Type B pancreatic cell (in vitro differentiated cells): ENCODE results near the gene PSME2. TPM values are rescaled to one million over a fixed set of nuclear protein-coding genes. Genes with fewer than 3 reads are reported as not detected.

Experiments
- DNase-seq: peaks from one replicate; pipeline ENCODE4 v3.0.0; 2021; ENCODE audit warnings: mixed read lengths; ENCODE audit not compliant: unreplicated experiment; ENCODE audit errors: extremely low spot score
- H3K27ac Mint-ChIP-seq: 2 replicates; pipeline ENCODE4 v1.8.0; 2021; ENCODE audit warnings: mild to moderate bottlenecking, mixed read lengths
- H3K27me3 Mint-ChIP-seq: 2 replicates; pipeline ENCODE4 v1.8.0; 2021; ENCODE audit warnings: mixed read lengths
- H3K36me3 Mint-ChIP-seq: 2 replicates; pipeline ENCODE4 v1.8.0; 2021; ENCODE audit warnings: mixed read lengths
- H3K4me1 Mint-ChIP-seq: one replicate; pipeline ENCODE4 v1.8.0; 2021; ENCODE audit warnings: mixed read lengths; ENCODE audit not compliant: unreplicated experiment
- H3K4me3 Mint-ChIP-seq: 2 replicates; pipeline ENCODE4 v1.8.0; 2021; ENCODE audit warnings: mild to moderate bottlenecking, mixed read lengths
- H3K9me3 Mint-ChIP-seq: 2 replicates; pipeline ENCODE4 v1.8.0; 2021; ENCODE audit warnings: mixed read lengths
- total RNA-seq: library from RNA; stranded (reverse); gene quantifications from 2 replicates; pipeline ENCODE4 v1.2.1, GENCODE V29; 2021; ENCODE audit warnings: low replicate concordance
- TF ChIP-seq, protein P1 (sequence below): fragments of 200-600 bp; sonication (generic); conservative IDR thresholded peaks from 2 replicates; pipeline ENCODE4 v1.5.0; 2021; ENCODE audit warnings: antibody characterized with exemption, mild to moderate bottlenecking

The PSME2 gene
- total RNA-seq, 1 donor from 2014 or later: 155 TPM

DNA sequence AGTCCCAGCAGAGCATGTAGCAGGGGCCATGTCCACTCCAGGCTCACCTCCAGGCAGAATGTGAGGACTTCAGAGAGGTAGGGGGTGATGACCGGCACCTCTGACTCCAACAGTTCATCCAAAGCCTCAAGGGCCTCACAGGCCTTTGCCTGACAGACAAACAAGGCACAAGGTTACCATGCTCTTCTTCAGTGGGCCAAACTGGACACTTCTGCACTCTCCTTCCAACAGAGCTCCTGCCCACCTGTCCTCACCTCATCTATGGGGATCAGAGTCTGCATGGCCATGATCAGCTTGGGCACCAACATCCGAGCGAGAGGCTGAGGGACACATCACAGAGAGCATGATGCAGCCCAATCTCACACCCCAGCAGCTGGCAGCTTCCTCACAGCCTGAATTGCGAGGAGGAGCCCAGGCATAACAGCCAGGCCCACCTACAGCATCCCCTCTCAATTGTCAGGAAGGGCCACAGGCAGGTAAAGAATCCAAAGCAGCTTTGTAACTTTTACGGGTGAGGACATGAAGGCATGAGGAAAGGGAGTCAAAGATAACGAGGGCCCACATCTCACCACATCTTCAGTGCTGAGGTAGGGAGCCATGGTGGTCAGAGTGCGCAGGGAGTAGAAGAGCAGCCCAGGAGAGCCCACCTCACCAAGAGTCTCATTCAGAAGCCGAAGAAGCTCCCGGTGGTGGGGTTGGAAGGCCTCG, 40.6 kb upstream of the PSME2 start:
- Mint-ChIP-seq H3K4me1 (peaks cover 19% of the 10 kb centered on the region), H3K36me3 (peaks cover 6% of the 10 kb centered on the region), H3K27ac (no peak overlapping the region), H3K4me3 (peak overlapping the region; percentile 79), H3K9me3 (no peaks in the 10 kb centered on the region), H3K27me3 (no peaks in the 10 kb centered on the region)
- TF ChIP-seq, protein P1, sequence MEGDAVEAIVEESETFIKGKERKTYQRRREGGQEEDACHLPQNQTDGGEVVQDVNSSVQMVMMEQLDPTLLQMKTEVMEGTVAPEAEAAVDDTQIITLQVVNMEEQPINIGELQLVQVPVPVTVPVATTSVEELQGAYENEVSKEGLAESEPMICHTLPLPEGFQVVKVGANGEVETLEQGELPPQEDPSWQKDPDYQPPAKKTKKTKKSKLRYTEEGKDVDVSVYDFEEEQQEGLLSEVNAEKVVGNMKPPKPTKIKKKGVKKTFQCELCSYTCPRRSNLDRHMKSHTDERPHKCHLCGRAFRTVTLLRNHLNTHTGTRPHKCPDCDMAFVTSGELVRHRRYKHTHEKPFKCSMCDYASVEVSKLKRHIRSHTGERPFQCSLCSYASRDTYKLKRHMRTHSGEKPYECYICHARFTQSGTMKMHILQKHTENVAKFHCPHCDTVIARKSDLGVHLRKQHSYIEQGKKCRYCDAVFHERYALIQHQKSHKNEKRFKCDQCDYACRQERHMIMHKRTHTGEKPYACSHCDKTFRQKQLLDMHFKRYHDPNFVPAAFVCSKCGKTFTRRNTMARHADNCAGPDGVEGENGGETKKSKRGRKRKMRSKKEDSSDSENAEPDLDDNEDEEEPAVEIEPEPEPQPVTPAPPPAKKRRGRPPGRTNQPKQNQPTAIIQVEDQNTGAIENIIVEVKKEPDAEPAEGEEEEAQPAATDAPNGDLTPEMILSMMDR: no peak
- no peak for DNase-seq

- Mint-ChIP-seq H3K9me3 (no peaks in the 10 kb centered on the region), H3K4me1 (peaks cover 19% of the 10 kb centered on the region), H3K27ac (peak overlapping the region; percentile 13), H3K36me3 (peaks cover 10% of the 10 kb centered on the region), H3K27me3 (no peaks in the 10 kb centered on the region), H3K4me3 (no peak overlapping the region)
- no peak for DNase-seq
- TF ChIP-seq, protein P1: no peak
These were observed 39.3 kb upstream of the PSME2 start for GRCh38 chr14:24185741-24186140.

GRCh38 chr14:24185026-24185425, 38.6 kb upstream of the PSME2 start:
- Mint-ChIP-seq H3K4me1 (peaks cover 20% of the 10 kb centered on the region), H3K27ac (no peak overlapping the region), H3K4me3 (no peak overlapping the region), H3K27me3 (no peaks in the 10 kb centered on the region), H3K9me3 (no peaks in the 10 kb centered on the region), H3K36me3 (peaks cover 9% of the 10 kb centered on the region)
- no peak for DNase-seq
- TF ChIP-seq, protein P1: no peak

DNA sequence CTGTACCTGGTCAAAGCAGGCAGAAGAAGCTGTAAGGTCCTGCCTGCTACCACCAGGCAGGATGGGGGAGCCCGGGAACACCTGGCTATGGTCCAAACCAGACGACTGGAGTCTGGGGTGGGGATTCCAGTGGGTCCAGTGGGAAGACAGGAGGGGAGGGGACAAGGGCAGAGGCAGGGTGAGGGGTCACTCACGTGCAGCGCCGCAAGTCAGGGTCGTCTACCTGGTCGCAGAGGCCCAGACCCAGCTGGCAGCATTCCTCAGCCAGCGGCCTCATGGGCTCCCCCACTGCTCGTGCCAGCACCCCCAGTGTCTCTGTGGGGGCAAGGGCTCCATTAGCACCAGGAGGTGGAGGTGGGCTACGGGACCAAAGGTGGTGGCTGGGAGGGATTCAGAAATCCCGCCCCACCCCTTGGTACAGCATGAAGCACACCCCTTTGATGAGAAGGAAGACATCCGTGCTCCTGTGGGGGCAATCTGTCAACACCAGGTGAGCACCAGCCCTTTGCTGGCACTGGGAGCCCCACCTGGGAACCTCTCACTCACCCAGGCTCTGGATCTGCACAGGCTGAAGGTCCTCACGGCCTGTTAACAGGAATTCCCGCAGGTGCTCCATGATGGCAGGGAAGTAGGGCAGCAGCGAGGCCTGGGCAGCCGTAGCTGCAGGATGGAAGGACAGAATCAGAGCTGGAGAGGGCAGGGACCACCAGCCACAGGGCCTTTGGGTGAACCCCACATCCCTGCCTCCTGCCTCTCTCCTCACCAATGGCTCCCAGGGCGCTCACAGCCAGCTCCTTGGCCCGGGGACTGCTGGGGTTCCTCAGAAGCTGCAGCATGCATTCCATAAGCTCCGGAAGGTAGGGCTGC, 37.9 kb upstream of the PSME2 start:
- TF ChIP-seq, protein P1: no peak
- H3K4me1 Mint-ChIP-seq: peaks cover 22% of the 10 kb centered on the region
- H3K27ac Mint-ChIP-seq: no peak overlapping the region
- H3K4me3 Mint-ChIP-seq: no peak overlapping the region
- no peaks in the 10 kb centered on the region for H3K9me3 Mint-ChIP-seq
- no peaks in the 10 kb centered on the region for H3K27me3 Mint-ChIP-seq
- no peak for DNase-seq
- H3K36me3 Mint-ChIP-seq: peaks cover 7% of the 10 kb centered on the region

DNA sequence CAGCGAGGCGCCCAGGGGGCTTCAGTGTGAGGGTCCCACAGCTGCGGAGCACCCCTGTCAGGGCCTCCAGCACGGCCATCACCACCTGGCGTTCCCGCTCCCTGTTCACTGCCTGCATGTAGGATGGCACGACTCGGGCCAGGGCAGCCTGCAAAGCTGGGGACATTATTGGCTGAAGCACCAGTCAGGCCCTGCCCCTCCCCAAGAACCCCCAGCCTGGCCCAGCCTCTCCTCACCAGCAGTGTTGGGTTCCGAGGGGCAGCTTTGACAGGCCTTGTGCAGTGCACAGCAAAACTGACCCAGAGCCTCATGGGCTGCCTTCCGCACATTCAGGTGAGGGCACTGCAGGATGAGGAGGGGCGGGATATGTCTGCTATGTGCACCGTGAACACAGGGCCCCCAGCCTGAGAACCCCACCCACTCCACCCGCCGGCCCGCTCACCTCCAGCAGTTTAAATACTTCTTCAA, 36.6 kb upstream of the PSME2 start:
- H3K27ac Mint-ChIP-seq: peak overlapping the region; percentile 68
- H3K27me3 Mint-ChIP-seq: no peaks in the 10 kb centered on the region
- H3K9me3 Mint-ChIP-seq: no peaks in the 10 kb centered on the region
- TF ChIP-seq, protein P1: no peak
- no peak for DNase-seq
- peaks cover 4% of the 10 kb centered on the region for H3K36me3 Mint-ChIP-seq
- H3K4me3 Mint-ChIP-seq: no peak overlapping the region
- H3K4me1 Mint-ChIP-seq: peaks cover 17% of the 10 kb centered on the region
